Measurements from ENCODE around the gene CPS1.

DNA sequence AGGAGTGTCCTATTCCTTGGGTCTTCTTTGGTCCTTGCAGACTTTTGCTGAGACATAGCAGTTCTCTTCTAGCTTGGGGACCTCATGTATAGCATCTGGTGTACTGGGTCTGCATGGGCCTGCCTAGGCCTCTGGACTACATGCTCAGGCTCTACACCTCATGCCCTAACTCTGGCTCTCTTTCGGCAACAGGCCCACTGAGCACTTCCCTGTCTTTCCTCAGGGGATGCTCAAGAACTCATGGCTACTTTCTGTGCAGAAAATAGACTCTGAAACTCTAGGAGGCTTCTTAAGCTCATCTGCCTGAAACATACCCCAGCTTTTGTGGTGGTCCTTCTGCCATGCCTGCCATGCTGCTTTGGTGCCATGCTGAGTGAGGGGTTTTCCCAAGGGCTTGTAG lies 21.5 kb upstream of the CPS1 start:
- TF ChIP-seq SRF (IDR thresholded peaks at IDR 0.05; ENCODE audit: low read depth, low read length) (no peak), MAX (IDR thresholded peaks at IDR 0.05) (peak; percentile 36; the same call in 1 of the 2 replicates), EZH2 (IDR thresholded peaks at IDR 0.05; ENCODE audit: low read depth, low read length, severe bottlenecking) (no peak), JUN (IDR thresholded peaks at IDR 0.05; ENCODE audit: low read depth, low read length) (no peak), KDM5A (IDR thresholded peaks at IDR 0.05; ENCODE audit: low read length) (no peak), SIX5 (IDR thresholded peaks at IDR 0.05; ENCODE audit: low read depth, low read length) (no peak), SIN3A (conservative IDR thresholded peaks at IDR 0.05 in 1 of 2, IDR thresholded peaks at IDR 0.05 in 1 of 2; ENCODE audit: low read depth in 1 of 2, low read length in 2 of 2) (no peak), TAF7 (optimal IDR thresholded peaks at IDR 0.05; ENCODE audit: borderline replicate concordance, low read depth, low read length) (no peak), HDAC2 (IDR thresholded peaks at IDR 0.05; ENCODE audit: borderline replicate concordance in 1 of 2, low read depth in 2 of 2, low read length in 2 of 2) (no peak)
- TF ChIP-seq, protein P1, sequence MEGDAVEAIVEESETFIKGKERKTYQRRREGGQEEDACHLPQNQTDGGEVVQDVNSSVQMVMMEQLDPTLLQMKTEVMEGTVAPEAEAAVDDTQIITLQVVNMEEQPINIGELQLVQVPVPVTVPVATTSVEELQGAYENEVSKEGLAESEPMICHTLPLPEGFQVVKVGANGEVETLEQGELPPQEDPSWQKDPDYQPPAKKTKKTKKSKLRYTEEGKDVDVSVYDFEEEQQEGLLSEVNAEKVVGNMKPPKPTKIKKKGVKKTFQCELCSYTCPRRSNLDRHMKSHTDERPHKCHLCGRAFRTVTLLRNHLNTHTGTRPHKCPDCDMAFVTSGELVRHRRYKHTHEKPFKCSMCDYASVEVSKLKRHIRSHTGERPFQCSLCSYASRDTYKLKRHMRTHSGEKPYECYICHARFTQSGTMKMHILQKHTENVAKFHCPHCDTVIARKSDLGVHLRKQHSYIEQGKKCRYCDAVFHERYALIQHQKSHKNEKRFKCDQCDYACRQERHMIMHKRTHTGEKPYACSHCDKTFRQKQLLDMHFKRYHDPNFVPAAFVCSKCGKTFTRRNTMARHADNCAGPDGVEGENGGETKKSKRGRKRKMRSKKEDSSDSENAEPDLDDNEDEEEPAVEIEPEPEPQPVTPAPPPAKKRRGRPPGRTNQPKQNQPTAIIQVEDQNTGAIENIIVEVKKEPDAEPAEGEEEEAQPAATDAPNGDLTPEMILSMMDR (IDR thresholded peaks at IDR 0.05; ENCODE audit: control extremely low read depth in 1 of 3, insufficient read depth in 1 of 3, low read depth in 1 of 3, low read length in 3 of 3), result no peak
